NCI-H2196 (cell line): ENCODE results near the gene NOB1.

Experiments
- DNase-seq: peaks from one replicate; lab custom pipeline; 2025; ENCODE audit not compliant: unreplicated experiment; lab: John Stamatoyannopoulos, UW

NOB1 gene

DNA sequence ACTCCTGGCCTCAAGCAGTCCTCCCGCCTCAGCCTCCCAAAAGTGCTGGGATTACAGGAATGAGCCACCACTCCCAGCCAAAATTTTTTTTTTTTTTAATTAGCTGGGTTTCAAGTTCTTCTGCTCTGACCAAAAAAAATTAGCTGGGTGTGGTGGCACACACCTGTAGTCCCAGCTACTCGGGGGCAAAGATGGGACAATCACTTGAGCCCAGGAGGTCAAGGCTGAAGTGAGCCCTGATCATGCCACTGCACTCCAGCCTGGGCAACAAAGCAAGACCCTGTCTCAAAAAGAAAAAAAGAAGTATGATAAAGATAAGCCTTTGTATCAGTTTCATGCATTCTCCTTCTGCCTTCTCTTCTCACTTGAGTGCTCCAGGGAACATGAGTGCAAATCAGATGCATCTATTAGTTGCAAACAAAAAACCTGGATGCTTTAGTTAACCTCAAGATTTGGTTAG, 30.3 kb downstream of the NOB1 start:
- no peak for DNase-seq

DNA sequence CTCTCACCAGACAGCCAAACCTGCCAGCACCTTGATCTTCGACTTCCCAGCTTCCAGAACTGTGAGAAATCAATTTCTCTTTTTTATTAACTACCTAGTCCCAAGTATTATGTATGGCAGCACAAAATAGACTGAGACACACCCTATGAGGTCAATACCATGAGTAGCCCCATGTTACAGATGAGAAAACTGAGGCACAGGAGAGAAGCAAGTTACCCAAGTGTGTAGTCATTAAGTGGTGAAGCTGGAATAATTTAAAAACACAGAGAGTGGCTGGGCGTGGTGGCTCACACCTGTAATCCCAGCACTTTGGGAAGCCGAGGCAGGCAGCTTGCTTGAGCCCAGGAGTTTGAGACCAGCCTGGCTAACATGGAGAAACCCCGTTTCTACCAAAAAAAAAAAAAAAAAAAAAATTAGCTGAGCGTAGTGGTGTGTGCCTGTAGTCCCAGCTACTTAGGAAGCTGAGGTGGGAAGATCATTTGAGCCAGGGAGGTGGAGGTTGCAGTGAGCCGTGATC, 33.2 kb downstream of the NOB1 start:
- no peak for DNase-seq

DNA sequence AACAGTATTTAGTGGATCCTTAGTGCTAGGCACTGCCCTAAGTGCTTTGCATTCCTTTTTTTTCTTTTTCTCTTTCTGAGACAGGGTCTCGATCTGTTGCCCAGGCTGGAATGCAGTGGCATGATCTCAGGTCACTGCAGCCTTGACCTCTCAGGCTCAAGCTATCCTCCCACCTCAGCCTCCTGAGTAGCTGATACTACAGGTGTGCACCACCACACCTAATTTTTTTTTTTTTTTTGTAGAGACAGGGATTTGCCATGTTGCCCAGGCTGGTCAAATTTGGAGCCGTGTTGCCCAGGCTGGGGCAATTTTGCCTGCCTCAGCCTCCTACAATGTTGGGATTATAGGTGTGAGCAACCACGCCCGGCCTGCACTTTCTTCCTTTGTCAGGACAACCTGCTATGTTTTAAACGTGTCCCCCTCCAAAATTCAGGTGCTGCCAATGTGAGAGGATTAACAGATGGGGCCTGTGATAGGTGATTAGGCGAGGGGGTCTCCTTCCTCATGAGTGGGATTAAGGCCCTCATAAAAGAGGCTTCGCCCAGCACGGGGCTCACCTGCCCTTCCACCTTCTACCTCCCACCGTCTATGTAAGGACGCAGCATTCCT, 33.8 kb downstream of the NOB1 start:
- DNase-seq = no peak

DNA sequence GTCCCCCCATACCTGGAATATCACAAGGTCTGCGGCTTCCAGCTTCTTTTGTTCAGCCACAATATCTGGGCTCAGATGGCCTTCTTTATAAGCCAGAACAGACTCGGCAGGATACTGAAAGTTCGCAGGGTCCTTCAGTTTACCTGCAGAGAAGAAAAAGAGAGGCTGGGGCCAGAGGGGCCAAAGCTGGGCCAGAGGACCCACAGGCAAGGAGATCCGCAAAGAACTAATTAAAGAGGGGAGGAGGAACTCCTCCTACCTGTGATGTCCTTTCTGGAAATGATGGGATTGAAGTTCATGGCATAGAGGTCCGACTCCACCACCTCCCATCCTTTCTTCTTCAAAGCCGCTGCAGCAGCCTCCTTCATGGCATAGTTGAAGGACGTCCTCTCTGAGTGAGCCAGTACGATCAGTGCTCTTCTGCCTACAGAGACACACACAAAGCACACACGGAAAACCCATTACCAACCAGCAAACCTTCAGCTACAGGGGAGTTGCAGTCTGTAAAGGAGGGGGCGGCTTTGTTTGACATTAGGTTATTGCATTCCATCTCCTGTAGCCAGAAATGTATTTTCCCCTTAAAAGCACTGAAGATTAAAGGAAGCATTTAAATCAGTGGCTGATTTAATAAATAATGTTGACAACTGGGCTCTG, 36.5 kb downstream of the NOB1 start:
- no peak for DNase-seq

DNA sequence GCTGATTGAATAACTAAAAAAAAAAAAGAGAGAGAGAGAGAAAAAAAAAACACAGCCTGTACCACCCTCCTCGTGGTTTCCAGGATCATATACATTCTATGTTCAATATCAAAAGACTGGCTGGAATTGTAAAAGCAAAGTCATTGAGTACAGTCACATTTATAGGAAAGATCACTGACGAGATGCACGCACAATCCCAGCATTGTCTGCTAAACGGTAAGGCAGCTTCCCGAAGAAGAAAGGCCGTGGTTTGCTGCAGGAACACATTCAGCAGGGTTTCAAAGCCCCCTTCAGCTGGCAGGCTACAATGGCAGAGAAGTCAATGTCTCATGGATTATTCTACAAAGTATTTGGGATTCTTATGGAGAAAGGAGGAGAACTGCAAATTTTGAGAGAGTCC, 37.7 kb downstream of the NOB1 start:
- no peak for DNase-seq

DNA sequence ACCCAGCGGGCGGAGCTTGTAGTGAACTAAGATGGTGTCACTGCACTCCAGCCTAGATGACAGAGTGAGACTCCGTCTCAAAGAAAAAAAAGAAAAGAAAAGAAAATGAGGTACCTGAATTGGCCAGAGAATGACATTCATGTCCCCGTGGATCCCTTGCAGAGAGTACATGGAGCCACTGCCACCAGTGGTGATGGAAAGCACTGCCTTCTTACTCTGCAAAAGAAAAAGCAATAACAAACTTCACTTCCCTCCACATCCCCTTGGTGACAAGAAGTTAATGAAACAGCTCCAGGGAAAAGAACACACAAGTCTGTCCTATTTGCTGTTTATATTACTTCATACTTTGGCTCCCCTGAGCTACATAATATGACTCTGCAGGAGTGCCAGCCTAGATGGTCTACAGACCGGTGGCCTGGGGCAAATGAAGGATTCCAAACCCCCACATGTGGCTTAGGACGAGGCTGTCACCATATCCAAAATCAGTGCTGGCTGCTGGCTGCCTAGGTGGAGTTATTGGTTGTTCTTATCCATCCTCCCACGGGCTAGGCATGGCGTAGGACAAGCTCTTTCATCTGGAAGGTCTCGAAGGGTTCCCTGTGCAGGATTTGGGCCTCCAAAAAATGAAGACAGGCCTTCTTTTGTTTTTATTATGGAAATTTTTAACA, 41.7 kb downstream of the NOB1 start:
- DNase-seq = no peak

DNA sequence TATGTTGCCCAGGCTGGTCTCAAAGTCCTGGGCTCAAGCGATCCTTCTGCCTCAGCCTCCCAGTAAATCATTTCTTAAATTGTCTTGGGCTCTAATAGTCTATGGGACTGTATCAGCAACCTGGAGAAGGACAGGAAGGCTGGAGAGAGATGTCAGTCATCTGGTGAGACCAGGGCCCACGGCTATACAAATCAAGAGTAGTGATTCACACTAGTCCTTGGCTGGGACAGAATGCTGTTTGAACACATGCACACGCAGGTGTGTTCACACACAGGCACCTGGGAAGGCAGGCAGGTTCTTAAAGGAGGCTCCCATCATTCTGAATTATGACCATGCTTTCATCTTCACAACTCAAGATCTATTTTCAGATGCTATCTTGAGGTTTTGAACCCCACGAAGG, 42.4 kb downstream of the NOB1 start:
- no peak for DNase-seq

DNA sequence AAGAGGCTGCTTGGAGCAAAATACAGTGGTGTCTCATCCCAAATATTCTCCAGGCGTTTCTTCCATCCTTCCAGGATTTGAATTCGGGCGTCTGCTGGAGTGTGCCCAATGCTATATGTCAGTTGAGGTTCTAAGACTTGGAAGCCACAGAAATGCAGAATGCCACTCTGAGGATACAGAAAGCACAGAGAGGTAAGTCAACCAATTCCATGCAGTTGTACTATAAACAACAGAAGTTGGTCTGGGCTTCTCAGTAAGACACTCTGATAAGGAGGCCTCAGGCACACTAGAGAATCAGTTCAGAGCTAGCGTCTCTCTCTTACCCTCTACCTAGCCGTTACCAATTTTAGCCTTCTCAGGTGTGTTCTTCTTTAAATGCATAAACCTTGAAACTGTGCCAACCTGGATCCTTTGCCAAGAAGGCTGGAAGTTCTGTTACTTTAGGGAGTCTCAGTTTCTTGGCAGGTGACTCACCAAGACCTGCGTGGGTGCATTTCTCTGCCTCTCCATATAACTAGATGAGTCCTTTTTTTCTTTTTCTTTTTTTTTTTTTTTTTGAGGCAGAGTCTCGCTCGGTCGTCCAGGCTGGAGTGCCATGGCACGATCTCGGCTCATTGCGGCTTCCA, 43.5 kb downstream of the NOB1 start:
- DNase-seq = peak; percentile 0

DNA sequence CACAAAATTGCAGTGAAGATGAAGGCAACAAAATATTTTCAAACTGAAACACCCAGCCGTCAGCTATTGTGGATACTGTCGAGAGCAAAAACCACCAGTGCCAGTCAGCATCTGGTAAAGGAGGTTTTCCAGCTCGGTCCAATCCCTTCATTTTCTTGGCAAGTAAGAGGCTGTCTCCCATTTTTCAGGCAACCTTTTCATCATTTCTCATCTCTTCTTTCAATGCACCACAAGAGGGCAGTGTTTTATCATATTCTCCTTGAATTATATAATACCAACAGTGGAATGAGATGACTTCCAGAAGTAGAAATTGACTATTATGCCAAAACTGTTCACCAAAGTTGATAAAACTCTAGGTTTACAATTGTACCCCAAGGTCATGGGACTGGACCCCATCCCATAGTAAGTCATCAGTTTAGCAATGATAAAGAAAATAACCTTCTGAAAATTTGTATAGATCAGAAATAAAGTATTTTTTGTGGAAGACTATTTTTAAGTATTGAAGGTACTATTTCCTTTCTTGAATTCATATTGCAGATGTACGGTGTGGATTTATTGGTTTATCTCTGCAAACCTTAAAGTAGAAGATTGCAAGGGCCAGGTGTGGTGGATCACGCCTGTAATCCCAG, 45.2 kb downstream of the NOB1 start:
- DNase-seq = peak; percentile 46

DNA sequence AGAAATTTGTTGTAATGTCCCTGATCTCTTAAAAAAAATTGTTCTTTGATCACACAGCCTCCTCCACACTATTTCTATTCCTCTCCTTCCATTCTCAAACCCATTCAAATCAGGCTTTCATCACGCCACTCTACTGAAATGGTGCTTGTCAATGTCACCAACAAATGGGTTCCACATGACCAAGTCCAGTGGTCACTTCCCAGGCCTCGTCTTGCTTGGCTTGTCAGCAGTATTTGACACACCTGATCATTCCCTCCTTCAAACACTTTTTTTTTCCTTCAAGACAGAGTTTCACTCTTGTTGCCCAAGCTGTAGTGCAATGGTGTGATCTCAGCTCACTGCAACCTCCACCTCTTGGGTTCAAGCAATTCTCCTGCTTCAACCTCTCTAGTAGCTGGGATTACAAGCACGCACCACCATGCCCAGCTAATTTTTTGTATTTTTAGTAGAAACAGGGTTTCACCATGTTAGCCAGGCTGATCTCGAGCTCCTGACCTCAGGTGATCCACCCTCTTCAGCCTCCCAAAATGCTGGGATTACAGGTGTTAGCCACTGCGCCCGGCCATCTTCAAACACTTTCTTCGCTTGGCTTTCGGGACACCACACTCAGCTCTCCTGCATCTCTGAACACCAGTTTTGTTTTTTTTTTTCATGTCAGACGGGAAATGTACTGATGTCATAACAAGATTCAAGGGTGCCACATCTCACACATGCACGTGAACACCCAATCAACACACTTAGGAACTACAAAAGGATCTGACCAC, 46.6 kb downstream of the NOB1 start:
- DNase-seq = no peak

DNA sequence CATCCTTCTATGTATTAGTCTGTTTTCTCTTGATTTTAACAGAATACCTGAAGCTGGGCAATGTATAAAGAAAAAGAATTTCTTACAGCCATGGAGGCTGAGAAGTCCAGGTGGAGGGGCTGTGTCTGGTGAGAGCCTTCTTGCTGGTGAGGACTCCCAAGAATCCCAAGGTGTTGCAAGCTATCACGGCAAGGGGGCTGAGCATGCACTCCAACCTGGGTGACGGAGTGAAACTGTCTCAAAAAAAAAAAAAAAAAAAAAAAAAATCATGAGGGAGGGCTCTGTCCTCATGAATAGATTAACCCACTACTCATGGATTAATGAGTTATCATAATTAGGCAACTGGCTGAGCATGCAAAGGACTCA, 47.8 kb downstream of the NOB1 start:
- no peak for DNase-seq

DNA sequence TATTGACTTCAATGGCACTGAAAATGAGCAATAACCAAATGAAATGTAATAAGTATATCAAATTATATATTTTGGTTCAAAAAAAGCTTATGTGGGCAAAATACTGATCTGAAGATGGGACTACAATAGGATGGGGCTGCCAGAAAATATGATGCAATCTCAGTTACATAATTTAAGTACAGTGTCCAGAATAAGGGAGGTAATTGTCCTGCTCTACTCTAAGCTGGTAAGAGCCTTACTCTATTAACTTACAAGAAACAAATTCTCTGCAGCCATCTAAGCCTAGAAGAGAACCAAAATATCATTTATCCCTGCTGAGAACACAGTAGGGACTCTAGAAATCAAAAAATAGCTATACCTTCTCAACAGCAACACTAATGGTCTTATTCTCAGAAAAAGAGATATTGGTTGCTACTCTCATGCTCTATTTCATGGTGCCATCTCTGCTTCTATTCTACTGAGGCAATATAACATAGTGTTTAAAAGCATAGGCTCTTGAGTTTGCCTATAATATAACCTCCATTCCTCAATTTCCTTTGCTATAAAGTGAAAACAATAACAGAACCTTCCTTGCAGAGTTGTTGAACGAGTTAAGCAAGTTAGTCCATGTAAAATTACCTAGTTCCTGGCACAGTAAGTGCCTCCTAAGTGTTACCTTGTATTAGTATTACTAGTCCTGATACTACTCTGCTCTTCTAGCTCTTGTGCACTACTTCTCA, 48.3 kb downstream of the NOB1 start:
- no peak for DNase-seq

DNA sequence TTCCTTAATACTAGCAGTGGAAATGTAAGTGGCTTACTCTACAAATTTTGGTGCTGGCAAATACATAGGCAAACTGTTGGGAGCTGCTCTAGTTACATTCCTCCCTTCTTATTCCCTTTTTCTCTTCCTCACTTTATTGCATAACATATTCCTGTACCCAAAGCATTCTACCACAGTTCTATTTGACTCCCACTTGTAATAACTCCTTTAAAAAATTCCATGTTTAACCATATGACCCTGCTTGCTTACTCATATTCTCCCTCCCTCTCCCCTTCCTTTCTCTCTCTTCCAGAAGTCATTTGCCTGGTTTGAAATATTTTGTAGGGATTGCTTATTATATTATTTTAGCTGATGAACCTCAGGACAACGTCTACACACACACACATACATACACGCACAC, 51.1 kb downstream of the NOB1 start:
- no peak for DNase-seq

DNA sequence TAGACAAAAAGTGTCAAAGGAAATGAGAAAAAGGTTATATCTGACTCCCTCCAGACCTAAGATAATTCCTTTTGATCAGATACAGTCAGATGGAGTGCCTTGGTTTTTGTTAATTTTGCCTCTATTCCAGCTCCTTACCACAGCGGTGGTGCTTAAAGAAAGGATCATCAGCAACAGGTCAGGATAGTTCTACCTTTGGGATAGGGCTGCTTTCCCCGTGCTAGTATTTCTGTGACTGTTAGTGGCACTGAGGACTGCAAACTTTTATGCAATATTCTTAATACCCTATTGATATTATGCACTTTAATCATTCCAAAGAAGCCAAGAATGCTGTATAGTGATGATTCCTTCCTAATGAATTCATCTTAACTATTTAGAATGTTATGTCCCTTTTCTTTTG, 52.9 kb downstream of the NOB1 start:
- no peak for DNase-seq

DNA sequence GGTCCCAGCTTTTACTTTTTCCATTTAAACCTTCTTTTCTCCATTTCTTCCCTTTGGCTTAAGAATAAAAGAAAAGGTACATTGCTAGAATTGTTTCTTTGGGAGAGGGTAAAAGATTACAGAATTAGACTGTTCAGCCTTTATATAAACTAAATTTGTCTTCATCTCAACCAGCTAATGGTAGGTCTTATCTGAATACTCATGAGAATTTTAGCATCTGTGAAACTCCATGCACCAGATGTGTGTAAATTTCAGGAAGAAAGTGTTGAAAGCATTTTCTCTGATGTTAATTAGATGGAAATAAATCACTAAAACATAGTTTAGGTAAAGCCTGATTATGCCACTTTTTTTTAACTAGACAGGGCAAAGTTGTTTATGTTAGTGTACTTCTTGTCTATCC, 53.3 kb downstream of the NOB1 start:
- no peak for DNase-seq

DNA sequence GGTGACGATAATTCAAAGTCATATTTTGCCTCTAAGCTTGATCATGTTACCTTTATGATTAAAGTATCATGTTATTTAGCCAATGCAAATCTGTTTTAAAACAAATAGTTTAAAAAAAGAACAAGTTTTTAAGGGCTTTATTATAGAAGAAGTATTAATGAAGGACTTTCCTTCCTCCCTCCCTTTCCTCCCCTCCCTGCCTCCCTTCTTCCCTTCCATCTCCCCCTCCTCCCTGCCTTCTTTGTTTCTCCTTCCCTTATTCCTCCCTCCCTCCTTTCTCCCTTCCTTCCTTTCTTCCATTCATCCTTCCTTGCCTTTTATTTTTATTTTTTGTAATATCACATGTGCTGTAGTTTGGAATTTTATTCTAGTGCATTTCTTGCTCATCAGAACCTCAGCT, 54.8 kb downstream of the NOB1 start:
- no peak for DNase-seq

DNA sequence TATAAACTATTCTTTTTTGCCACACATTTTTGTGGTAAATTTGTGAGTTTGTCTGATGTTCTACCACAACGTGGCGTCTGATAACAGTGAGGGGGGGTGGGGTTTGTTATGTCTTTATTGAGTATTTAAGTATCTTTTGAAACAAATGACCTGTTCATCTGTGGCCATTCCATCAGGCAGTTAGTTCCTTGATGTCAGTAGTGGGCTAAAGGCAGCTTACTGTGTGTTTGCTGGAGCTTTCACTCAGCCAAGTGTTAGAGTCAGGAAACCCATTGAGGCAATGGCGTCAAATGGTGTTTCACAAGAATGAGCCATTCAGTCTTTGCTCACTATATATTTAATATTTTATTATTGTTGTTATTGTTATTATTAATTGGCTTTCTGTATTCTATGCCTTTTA, 56.3 kb downstream of the NOB1 start:
- no peak for DNase-seq

DNA sequence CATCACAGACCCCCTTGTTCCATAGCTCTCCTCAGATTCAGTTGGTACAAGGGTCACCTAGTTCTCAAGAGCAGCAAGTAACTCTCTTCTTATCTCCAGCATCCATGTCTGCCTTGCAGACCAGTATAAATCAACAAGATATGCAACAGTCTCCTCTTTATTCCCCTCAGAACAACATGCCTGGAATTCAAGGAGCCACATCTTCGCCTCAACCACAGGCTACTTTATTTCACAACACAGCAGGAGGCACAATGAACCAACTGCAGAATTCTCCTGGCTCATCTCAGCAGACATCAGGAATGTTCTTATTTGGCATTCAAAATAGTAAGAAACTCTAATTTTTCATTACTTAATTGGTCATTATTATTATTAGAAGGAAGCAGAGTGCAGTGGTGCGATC, 60.8 kb downstream of the NOB1 start:
- no peak for DNase-seq

DNA sequence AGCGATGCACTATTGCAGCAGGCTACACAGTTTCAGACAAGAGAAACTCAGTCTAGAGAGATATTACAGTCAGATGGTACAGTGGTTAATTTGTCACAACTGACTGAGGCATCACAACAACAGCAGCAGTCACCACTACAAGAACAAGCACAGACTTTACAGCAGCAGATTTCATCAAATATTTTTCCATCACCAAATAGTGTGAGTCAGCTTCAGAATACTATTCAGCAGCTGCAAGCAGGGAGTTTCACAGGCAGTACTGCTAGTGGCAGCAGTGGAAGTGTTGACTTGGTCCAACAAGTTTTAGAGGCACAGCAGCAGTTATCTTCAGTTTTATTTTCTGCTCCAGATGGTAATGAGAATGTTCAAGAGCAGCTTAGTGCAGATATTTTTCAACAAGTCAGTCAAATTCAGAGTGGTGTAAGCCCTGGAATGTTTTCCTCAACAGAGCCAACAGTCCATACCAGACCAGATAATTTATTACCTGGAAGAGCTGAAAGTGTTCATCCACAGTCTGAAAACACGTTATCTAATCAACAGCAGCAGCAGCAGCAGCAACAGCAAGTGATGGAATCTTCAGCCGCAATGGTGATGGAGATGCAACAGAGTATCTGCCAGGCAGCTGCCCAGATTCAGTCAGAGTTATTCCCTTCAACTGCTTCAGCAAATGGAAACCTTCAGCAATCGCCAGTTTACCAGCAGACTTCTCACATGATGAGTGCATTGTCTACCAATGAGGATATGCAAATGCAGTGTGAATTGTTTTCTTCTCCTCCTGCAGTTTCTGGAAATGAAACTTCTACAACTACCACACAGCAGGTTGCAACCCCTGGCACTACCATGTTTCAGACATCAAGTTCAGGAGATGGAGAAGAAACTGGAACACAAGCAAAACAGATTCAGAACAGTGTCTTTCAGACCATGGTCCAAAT, 62.5 kb downstream of the NOB1 start:
- no peak for DNase-seq
